IPS DF 19.7 (cell line): ENCODE measurements around the gene ACBD4.

Source experiments
- DNase-seq: peaks from one replicate; pipeline ENCODE4 v3.0.0-alpha.2; 2013; ENCODE audit warnings: low read depth, low spot score

Gene ACBD4

GRCh38 chr17:45135192-45135977 is at the start of gene ACBD4:
ACBD4 (plus strand) TSS chr17:45135687; CDS start chr17:45136145, 458 bp downstream.
- DNase-seq = peak; percentile 95

- no peak for DNase-seq
Measured at GRCh38 chr17:45086391-45086790, 49.1 kb upstream of the ACBD4 start.

GRCh38 chr17:45086865-45087503 is 48.5 kb upstream of the ACBD4 start:
- no peak for DNase-seq

- DNase-seq = no peak
Measured at GRCh38 chr17:45087504-45087975, 47.9 kb upstream of the ACBD4 start.

GRCh38 chr17:45087978-45088377 is 47.5 kb upstream of the ACBD4 start:
- no peak for DNase-seq

- DNase-seq = no peak
Measured at GRCh38 chr17:45088741-45089140, 46.7 kb upstream of the ACBD4 start.

GRCh38 chr17:45090711-45091110 is 44.8 kb upstream of the ACBD4 start:
- peak; percentile 38 for DNase-seq

GRCh38 chr17:45091778-45092425 is 43.6 kb upstream of the ACBD4 start:
- no peak for DNase-seq

- no peak for DNase-seq
Measured at GRCh38 chr17:45092911-45093430, 42.5 kb upstream of the ACBD4 start.

- no peak for DNase-seq
Measured at GRCh38 chr17:45093444-45094110, 41.9 kb upstream of the ACBD4 start.

- no peak for DNase-seq
Measured at GRCh38 chr17:45096141-45096540, 39.3 kb upstream of the ACBD4 start.

GRCh38 chr17:45096926-45097325 is 38.6 kb upstream of the ACBD4 start:
- DNase-seq = no peak

GRCh38 chr17:45098081-45098868 is 37.2 kb upstream of the ACBD4 start:
- no peak for DNase-seq

- peak; percentile 54 for DNase-seq
Measured at GRCh38 chr17:45098869-45099616, 36.4 kb upstream of the ACBD4 start.

- DNase-seq = no peak
Measured at GRCh38 chr17:45101546-45101882, 34.0 kb upstream of the ACBD4 start.

GRCh38 chr17:45101883-45102811 is 33.3 kb upstream of the ACBD4 start:
- DNase-seq = no peak

GRCh38 chr17:45102856-45103255 is 32.6 kb upstream of the ACBD4 start:
- no peak for DNase-seq

GRCh38 chr17:45103269-45103795 is 32.2 kb upstream of the ACBD4 start:
- no peak for DNase-seq

- DNase-seq = no peak
Measured at GRCh38 chr17:45104029-45104428, 31.5 kb upstream of the ACBD4 start.
